Measurements from ENCODE around the gene ECE1. TPM values are rescaled to one million over a fixed set of nuclear protein-coding genes. Genes with fewer than 3 reads are reported as not detected.

The ECE1 gene
- total and polyA plus RNA-seq, 9 of the 15 experiments (the other 6 are each of a cell fraction or from before 2014, with no cell fraction given), result 0.56 to 34.8 (median 11.0) TPM

GRCh38 chr1:21261551-21262292 is 28.5 kb downstream of the ECE1 start (continued):
- no peak for TF ChIP-seq ILF3 (IDR thresholded peaks at IDR 0.05; ENCODE audit: borderline replicate concordance)
- no peak for TF ChIP-seq FOXP4 (CRISPR knock-in tag; IDR thresholded peaks at IDR 0.05; ENCODE audit: borderline replicate concordance)
- 0 out of 2 replicates have a peak, but pooled peaks have one; percentile 15 for TF ChIP-seq TCF7 (IDR thresholded peaks at IDR 0.05; ENCODE audit: borderline replicate concordance)
- no peak for TF ChIP-seq MLX (CRISPR knock-in tag; conservative IDR thresholded peaks at IDR 0.05)
- TF ChIP-seq HNRNPL (IDR thresholded peaks at IDR 0.05; ENCODE audit: low read depth, low read length), result no peak
- TF ChIP-seq, protein P1, sequence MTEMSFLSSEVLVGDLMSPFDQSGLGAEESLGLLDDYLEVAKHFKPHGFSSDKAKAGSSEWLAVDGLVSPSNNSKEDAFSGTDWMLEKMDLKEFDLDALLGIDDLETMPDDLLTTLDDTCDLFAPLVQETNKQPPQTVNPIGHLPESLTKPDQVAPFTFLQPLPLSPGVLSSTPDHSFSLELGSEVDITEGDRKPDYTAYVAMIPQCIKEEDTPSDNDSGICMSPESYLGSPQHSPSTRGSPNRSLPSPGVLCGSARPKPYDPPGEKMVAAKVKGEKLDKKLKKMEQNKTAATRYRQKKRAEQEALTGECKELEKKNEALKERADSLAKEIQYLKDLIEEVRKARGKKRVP (CRISPR knock-in tag; IDR thresholded peaks at IDR 0.05), result peak; percentile 91
- no peak for TF ChIP-seq TBL1XR1 (IDR thresholded peaks at IDR 0.05; ENCODE audit: low read length in 2 of 2)
- 0 out of 2 replicates have a peak, but pooled peaks have one; percentile 13 for TF ChIP-seq CTBP1 (IDR thresholded peaks at IDR 0.05; ENCODE audit: borderline replicate concordance)
- no peak for TF ChIP-seq XRCC5 (IDR thresholded peaks at IDR 0.05; ENCODE audit: low read depth, low read length)
- no peak for TF ChIP-seq ESRRB (CRISPR knock-in tag; IDR thresholded peaks at IDR 0.05; ENCODE audit: borderline replicate concordance)
- TF ChIP-seq RUNX1 (IDR thresholded peaks at IDR 0.05; ENCODE audit: low read depth), result no peak
- TF ChIP-seq HDAC8 (tag; IDR thresholded peaks at IDR 0.05), result 0 out of 2 replicates have a peak, but pooled peaks have one; percentile 53
- TF ChIP-seq, protein P2, sequence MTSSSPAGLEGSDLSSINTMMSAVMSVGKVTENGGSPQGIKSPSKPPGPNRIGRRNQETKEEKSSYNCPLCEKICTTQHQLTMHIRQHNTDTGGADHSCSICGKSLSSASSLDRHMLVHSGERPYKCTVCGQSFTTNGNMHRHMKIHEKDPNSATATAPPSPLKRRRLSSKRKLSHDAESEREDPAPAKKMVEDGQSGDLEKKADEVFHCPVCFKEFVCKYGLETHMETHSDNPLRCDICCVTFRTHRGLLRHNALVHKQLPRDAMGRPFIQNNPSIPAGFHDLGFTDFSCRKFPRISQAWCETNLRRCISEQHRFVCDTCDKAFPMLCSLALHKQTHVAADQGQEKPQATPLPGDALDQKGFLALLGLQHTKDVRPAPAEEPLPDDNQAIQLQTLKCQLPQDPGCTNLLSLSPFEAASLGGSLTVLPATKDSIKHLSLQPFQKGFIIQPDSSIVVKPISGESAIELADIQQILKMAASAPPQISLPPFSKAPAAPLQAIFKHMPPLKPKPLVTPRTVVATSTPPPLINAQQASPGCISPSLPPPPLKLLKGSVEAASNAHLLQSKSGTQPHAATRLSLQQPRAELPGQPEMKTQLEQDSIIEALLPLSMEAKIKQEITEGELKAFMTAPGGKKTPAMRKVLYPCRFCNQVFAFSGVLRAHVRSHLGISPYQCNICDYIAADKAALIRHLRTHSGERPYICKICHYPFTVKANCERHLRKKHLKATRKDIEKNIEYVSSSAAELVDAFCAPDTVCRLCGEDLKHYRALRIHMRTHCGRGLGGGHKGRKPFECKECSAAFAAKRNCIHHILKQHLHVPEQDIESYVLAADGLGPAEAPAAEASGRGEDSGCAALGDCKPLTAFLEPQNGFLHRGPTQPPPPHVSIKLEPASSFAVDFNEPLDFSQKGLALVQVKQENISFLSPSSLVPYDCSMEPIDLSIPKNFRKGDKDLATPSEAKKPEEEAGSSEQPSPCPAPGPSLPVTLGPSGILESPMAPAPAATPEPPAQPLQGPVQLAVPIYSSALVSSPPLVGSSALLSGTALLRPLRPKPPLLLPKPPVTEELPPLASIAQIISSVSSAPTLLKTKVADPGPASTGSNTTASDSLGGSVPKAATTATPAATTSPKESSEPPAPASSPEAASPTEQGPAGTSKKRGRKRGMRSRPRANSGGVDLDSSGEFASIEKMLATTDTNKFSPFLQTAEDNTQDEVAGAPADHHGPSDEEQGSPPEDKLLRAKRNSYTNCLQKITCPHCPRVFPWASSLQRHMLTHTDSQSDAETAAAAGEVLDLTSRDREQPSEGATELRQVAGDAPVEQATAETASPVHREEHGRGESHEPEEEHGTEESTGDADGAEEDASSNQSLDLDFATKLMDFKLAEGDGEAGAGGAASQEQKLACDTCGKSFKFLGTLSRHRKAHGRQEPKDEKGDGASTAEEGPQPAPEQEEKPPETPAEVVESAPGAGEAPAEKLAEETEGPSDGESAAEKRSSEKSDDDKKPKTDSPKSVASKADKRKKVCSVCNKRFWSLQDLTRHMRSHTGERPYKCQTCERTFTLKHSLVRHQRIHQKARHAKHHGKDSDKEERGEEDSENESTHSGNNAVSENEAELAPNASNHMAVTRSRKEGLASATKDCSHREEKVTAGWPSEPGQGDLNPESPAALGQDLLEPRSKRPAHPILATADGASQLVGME (CRISPR knock-in tag; IDR thresholded peaks at IDR 0.05), result no peak
- no peak for TF ChIP-seq CGGBP1 (CRISPR knock-in tag; IDR thresholded peaks at IDR 0.05)
- TF ChIP-seq E2F6 (IDR thresholded peaks at IDR 0.05; ENCODE audit: borderline replicate concordance in 1 of 2, extremely low read depth in 1 of 2, insufficient read depth in 1 of 2, insufficient read length in 1 of 2, low read depth in 1 of 2, low read length in 1 of 2, poor library complexity in 1 of 2, severe bottlenecking in 1 of 2), result peak in 1 of 2 experiments; percentile 49
